ENCODE results near the gene MRPL11. TPM values are rescaled to one million over a fixed set of nuclear protein-coding genes. Genes with fewer than 3 reads are reported as not detected.

The MRPL11 gene
- total and polyA plus RNA-seq, 2 of the 13 experiments (the other 11 are each of a cell fraction or from before 2014, with no cell fraction given), result 72.9 to 176 TPM

- TF ChIP-seq, protein P1, sequence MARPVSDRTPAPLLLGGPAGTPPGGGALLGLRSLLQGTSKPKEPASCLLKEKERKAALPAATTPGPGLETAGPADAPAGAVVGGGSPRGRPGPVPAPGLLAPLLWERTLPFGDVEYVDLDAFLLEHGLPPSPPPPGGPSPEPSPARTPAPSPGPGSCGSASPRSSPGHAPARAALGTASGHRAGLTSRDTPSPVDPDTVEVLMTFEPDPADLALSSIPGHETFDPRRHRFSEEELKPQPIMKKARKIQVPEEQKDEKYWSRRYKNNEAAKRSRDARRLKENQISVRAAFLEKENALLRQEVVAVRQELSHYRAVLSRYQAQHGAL (CRISPR knock-in tag; IDR thresholded peaks at IDR 0.05; ENCODE audit: not compliant biosample characterization), result no peak
- no peak for TF ChIP-seq LBX2 (CRISPR knock-in tag; IDR thresholded peaks at IDR 0.05; ENCODE audit: borderline replicate concordance)
- no peak for TF ChIP-seq PCBP1 (IDR thresholded peaks at IDR 0.05; ENCODE audit: borderline replicate concordance, low read depth, low read length)
- no peak for TF ChIP-seq THYN1 (CRISPR knock-in tag; IDR thresholded peaks at IDR 0.05; ENCODE audit: borderline replicate concordance, low read depth)
- TF ChIP-seq ONECUT2 (CRISPR knock-in tag; IDR thresholded peaks at IDR 0.05), result no peak
- TF ChIP-seq ELF4 (CRISPR knock-in tag; IDR thresholded peaks at IDR 0.05; ENCODE audit: borderline replicate concordance), result no peak
- no peak for TF ChIP-seq ZNF468 (CRISPR knock-in tag; IDR thresholded peaks at IDR 0.05)
These were observed 46.2 kb upstream of the MRPL11 start (continued) for GRCh38 chr11:66484806-66485380.

DNA sequence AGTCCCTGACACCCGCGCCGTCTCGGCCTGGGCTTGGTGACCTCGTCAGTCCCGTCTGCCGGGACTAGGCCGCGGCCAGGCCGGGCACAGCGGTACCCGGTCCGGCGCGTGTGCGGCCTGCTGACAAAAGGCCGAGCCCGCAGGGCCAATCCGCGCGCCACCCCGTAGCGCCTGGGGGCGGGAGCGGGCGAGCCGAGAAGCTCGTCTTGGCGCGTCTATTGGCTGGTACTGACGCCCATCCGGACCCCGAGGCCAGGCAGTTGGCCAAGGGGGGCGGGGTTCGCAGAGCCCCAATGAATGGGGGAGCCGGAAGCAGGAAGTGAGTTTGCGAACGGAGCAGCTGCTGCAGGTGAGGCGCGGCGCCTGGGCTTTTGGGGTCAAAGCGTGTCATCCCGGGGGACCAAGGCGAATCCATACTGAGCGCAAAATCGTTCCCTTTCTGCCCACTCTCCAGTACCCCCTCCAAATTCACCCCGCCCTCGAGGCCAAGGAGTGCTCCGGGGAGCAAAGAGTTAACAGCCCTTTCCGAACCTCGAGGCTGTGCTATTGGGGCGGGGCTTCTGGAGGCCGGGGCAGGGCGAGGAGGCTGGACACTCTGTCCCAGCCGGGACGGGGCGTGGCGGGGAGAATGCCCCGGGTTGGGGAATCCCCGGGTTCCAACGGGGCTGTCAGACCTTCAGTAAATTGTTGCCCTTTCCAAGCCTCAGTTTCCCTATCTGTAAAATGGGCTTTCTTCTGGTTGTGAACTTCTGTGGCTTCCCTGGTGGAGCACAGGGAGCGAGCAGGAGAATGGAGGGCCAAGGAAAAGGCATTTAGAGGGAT is 41.7 kb upstream of the MRPL11 start, which contains the start of gene DPP3:
TSS of gene DPP3 (plus strand) at position 318 of the 822 bp plus-strand sequence. CDS start 1,767 bp downstream, outside the sequence.
- Histone ChIP-seq H3K36me3 (replicated peaks in 1 of 2; ENCODE audit: control insufficient read depth in 1 of 2, insufficient read depth in 2 of 2, low read length in 2 of 2) (peaks cover 0 to 5% of the 10 kb centered on the region in 2 experiments; a peak in 3 of 5 replicates), H3K79me2 (ENCODE audit: insufficient read depth, low read length) (peaks cover 2% of the 10 kb centered on the region), H3K9me3 (ENCODE audit: low read length) (no peaks in the 10 kb centered on the region), H3K9ac (ENCODE audit: insufficient read depth, low read depth, low read length) (peak within 1 kb of the TSS; percentile 94), H3K4me2 (ENCODE audit: low read depth, low read length) (peak within 1 kb of the TSS; percentile 88), H3K4me3 (replicated peaks in 1 of 3; ENCODE audit: insufficient read depth in 1 of 3, low read depth in 2 of 3, low read length in 3 of 3) (peak within 1 kb of the TSS; percentile 70 to 93 (median 92)), H2AFZ (ENCODE audit: low read length) (no peak within 1 kb of the TSS), H3K27ac (ENCODE audit: extremely low read length, insufficient read depth, low read length) (peak within 1 kb of the TSS; percentile 87), H3K27me3 (ENCODE audit: control insufficient read depth in 1 of 2, insufficient read depth in 2 of 2, low read length in 2 of 2) (no peaks in the 10 kb centered on the region), H4K20me1 (ENCODE audit: insufficient read depth, low read length) (no peaks in the 10 kb centered on the region; the same call in 1 of the 2 replicates), H3K4me1 (ENCODE audit: insufficient read depth, low read length) (peaks cover 50% of the 10 kb centered on the region)
- DNase-seq (ENCODE audit: low spot score), result peak; percentile 93
- CTCF ChIA-PET (ENCODE audit: low intra/inter-chr PET ratio, low total read pairs), result interaction anchor here (2.8 kb wide), 1 partner anchor 72 kb away, joined by 28 read pairs; no protein-coding TSS in a partner anchor
- POLR2A ChIA-PET, result interaction anchor here (0.5 to 1.8 kb wide), 23 partner anchors 10 to 575 kb away, joined by 3 to 48 read pairs (median 6); partner anchors contain the start of genes ACTN3, BBS1, MRPL11 and PELI3
- WGBS (ENCODE audit: low lambda C conversion rate), result 3% methylated on average over 18 of the region's 62 CpGs
- in situ Hi-C loops (cut with HindIII; ENCODE audit: extremely low pct_ligation_motif_present, low pct_unique_long_range_greater_than_20kb), result no loop called here
- ATAC-seq, result peak; percentile 93
- TSS peak; percentile 74 for BruUV-seq (replicated peaks)
- peak; percentile 15 for FAIRE-seq
- intact Hi-C loops (cut with micrococcal nuclease; ENCODE audit: unreplicated experiment), result loop anchor here (1.0 kb wide), 1 partner anchor 66 kb away; the partner anchor contains the start of genes ACTN3 and ZDHHC24
- TF ChIP-seq TP53 (CRISPR knock-in tag; conservative IDR thresholded peaks at IDR 0.05) (no peak), ZNF30 (CRISPR knock-in tag; IDR thresholded peaks at IDR 0.05) (peak; percentile 54; the same call in 1 of the 2 replicates), NFRKB (IDR thresholded peaks at IDR 0.05) (no peak), ZNF382 (CRISPR knock-in tag; IDR thresholded peaks at IDR 0.05; ENCODE audit: borderline replicate concordance) (no peak), SOX13 (IDR thresholded peaks at IDR 0.05) (no peak), SOX13 (CRISPR knock-in tag; conservative IDR thresholded peaks at IDR 0.05 in 1 of 2, IDR thresholded peaks at IDR 0.05 in 1 of 2) (peak in 1 of 2 experiments; percentile 17; a peak in 1 of 4 replicates), ZNF703 (CRISPR knock-in tag; IDR thresholded peaks at IDR 0.05; ENCODE audit: borderline replicate concordance) (0 out of 2 replicates have a peak, but pooled peaks have one; percentile 26), KLF15 (CRISPR knock-in tag; IDR thresholded peaks at IDR 0.05; ENCODE audit: borderline replicate concordance) (peak; percentile 18; the same call in 1 of the 2 replicates), ZFP82 (CRISPR knock-in tag; IDR thresholded peaks at IDR 0.05; ENCODE audit: borderline replicate concordance) (no peak), KLF9 (CRISPR knock-in tag; IDR thresholded peaks at IDR 0.05; ENCODE audit: low read depth) (peak; percentile 57; the same call in 1 of the 2 replicates), ZNF121 (CRISPR knock-in tag; IDR thresholded peaks at IDR 0.05) (peak; percentile 47; the same call in 1 of the 2 replicates), SP140L (CRISPR knock-in tag; IDR thresholded peaks at IDR 0.05; ENCODE audit: borderline replicate concordance) (0 out of 2 replicates have a peak, but pooled peaks have one; percentile 20), SATB2 (CRISPR knock-in tag; IDR thresholded peaks at IDR 0.05) (no peak), CC2D1A (CRISPR knock-in tag; IDR thresholded peaks at IDR 0.05) (0 out of 2 replicates have a peak, but pooled peaks have one; percentile 24), PCBP1 (IDR thresholded peaks at IDR 0.05; ENCODE audit: borderline replicate concordance, low read depth, low read length) (peak; percentile 74; the same call in 1 of the 2 replicates)

Measured in HepG2 (cell line).